ENCODE data around the gene NCAPD3. TPM values are rescaled to one million over a fixed set of nuclear protein-coding genes. Genes with fewer than 3 reads are reported as not detected.
"Not testable (repeated sequence)": the region's sequence is repeated elsewhere in the genome, so short reads cannot be mapped to it uniquely, and the experiment has no call there.

The NCAPD3 gene
- total RNA-seq, 6 experiments from 2014 or later, result 19.6 to 31.1 (median 29.4) TPM

DNA sequence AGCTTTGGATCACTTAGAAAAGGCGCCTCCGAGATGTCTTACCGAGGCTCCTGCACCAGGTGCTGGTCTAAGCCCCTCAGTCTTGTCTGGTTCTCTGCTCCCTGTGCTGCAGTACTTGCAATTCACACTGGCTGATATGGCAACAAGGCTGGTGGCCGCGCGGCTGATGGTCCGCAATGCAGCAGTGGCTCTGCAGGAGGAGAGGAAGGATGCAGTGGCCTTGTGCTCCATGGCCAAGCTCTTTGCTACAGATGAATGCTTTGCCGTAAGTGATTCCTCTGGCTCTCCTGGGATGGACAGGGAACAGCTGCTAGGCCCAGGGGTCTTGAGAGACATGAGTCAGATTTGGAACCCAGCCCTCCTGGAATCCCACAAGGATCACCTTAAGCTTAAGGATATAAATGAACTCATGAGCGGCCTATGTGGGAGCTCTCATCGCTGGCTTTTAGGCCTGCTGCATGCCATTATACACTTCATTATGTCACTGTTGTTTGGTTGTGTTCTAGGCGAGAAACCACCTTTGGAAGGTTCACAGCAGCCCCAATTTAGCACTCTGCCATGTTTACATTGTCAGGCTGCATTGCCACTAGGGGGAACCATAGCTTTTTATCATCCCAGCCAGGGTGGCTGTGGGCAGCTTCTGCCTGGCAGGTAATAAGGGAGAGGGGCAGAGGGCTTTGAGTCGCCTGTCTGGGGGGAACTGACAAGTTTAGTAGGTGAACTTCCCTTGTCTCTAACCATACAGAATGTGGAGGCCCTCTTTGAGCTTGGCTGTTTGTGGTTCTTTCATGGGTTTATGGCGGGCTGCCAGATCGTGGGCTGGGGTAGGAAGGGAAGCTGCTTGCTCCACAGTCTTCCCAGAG lies 38.1 kb upstream of the NCAPD3 start:
- TF ChIP-seq, protein P1, sequence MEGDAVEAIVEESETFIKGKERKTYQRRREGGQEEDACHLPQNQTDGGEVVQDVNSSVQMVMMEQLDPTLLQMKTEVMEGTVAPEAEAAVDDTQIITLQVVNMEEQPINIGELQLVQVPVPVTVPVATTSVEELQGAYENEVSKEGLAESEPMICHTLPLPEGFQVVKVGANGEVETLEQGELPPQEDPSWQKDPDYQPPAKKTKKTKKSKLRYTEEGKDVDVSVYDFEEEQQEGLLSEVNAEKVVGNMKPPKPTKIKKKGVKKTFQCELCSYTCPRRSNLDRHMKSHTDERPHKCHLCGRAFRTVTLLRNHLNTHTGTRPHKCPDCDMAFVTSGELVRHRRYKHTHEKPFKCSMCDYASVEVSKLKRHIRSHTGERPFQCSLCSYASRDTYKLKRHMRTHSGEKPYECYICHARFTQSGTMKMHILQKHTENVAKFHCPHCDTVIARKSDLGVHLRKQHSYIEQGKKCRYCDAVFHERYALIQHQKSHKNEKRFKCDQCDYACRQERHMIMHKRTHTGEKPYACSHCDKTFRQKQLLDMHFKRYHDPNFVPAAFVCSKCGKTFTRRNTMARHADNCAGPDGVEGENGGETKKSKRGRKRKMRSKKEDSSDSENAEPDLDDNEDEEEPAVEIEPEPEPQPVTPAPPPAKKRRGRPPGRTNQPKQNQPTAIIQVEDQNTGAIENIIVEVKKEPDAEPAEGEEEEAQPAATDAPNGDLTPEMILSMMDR (IDR thresholded peaks at IDR 0.05), result peak; percentile 79
- H3K4me1 Mint-ChIP-seq (ENCODE audit: low read depth), result peaks cover 10% of the 10 kb centered on the region
- no peaks in the 10 kb centered on the region for H3K9me3 Mint-ChIP-seq
- H3K4me3 Mint-ChIP-seq, result no peak overlapping the region
- H3K27ac Mint-ChIP-seq, result no peak overlapping the region
- H3K36me3 Mint-ChIP-seq (ENCODE audit: low read depth), result peaks cover 12% of the 10 kb centered on the region
- H3K27me3 Mint-ChIP-seq (ENCODE audit: insufficient read depth), result no peaks in the 10 kb centered on the region
- DNase-seq, result peak; percentile 23

DNA sequence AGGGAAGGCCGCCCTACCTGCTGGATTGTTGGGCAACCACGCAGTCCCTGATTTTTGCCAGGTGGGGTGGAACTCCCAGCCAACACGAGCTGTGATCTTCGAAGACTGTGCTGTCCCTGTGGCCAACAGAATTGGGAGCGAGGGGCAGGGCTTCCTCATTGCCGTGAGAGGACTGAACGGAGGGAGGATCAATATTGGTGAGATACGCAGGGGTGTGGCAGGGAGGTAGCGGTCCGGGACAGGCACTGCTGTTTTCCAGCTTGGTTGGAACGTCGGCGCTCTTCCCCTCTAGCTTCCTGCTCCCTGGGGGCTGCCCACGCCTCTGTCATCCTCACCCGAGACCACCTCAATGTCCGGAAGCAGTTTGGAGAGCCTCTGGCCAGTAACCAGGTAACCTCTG lies 37.2 kb upstream of the NCAPD3 start:
- Mint-ChIP-seq H3K4me3 (no peak overlapping the region), H3K27ac (no peak overlapping the region), H3K4me1 (ENCODE audit: low read depth) (peaks cover 2% of the 10 kb centered on the region), H3K9me3 (no peaks in the 10 kb centered on the region), H3K27me3 (ENCODE audit: insufficient read depth) (no peaks in the 10 kb centered on the region), H3K36me3 (ENCODE audit: low read depth) (peaks cover 12% of the 10 kb centered on the region)
- TF ChIP-seq, protein P1 (IDR thresholded peaks at IDR 0.05), result no peak
- no peak for DNase-seq

DNA sequence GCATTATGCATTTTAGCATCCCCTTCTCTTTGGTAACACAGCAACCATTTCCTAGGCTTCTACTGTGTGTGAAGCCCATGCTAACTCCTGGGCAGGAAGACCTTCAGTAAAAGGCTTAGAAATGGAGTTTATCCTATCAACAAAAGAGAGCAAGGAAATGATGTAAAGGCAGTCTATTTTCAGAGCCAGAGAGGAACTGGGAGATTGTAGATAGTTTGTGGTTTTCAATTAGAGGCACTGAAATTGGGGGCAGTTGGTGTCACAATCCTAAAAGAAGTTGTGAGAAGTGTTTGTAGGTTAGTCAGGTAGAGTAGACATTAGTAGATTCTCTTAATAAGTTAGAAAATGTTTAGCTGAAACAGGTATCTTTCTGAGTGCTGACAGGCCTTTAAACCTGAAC lies 36.7 kb upstream of the NCAPD3 start:
- Mint-ChIP-seq H3K27me3 (ENCODE audit: insufficient read depth) (no peaks in the 10 kb centered on the region), H3K9me3 (no peaks in the 10 kb centered on the region), H3K27ac (no peak overlapping the region), H3K36me3 (ENCODE audit: low read depth) (peaks cover 12% of the 10 kb centered on the region), H3K4me3 (no peak overlapping the region), H3K4me1 (ENCODE audit: low read depth) (no peaks in the 10 kb centered on the region)
- no peak for DNase-seq
- TF ChIP-seq, protein P1 (IDR thresholded peaks at IDR 0.05), result no peak

- TF ChIP-seq, protein P1 (IDR thresholded peaks at IDR 0.05), result no peak
- Mint-ChIP-seq H3K27ac (no peak overlapping the region), H3K27me3 (ENCODE audit: insufficient read depth) (no peaks in the 10 kb centered on the region; the same call in 1 of the 2 replicates), H3K4me3 (no peak overlapping the region), H3K36me3 (ENCODE audit: low read depth) (peaks cover 12% of the 10 kb centered on the region), H3K4me1 (ENCODE audit: low read depth) (peaks cover 11% of the 10 kb centered on the region), H3K9me3 (no peaks in the 10 kb centered on the region)
- DNase-seq, result no peak
Measured at GRCh38 chr11:134258577-134258976, 34.8 kb upstream of the NCAPD3 start.

GRCh38 chr11:134257101-134257500 lies 33.3 kb upstream of the NCAPD3 start:
- DNase-seq, result no peak
- Mint-ChIP-seq H3K9me3 (no peaks in the 10 kb centered on the region), H3K36me3 (ENCODE audit: low read depth) (peaks cover 12% of the 10 kb centered on the region), H3K27me3 (ENCODE audit: insufficient read depth) (no peaks in the 10 kb centered on the region; the same call in 1 of the 2 replicates), H3K27ac (no peak overlapping the region), H3K4me1 (ENCODE audit: low read depth) (peaks cover 17% of the 10 kb centered on the region), H3K4me3 (no peak overlapping the region)
- TF ChIP-seq, protein P1 (IDR thresholded peaks at IDR 0.05), result no peak

DNA sequence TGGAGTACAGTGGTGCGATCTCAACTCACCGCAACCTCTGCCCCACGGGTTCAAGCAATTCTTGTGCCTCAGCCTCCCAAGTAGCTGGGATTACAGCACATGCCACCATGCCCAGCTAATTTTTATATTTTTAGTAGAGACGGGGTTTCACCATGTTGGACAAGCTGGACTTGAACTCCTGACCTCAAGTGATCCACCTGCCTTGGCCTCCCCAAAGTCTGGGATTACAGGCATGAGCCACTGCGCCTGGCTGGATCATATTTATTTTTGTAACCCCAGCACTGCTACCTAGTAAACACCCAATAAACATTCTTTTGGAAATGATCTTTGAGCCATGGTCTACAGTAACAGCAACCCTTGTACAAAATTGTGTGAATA lies 31.4 kb upstream of the NCAPD3 start:
- H3K27me3 Mint-ChIP-seq (ENCODE audit: insufficient read depth); DNase-seq; H3K27ac Mint-ChIP-seq; H3K9me3 Mint-ChIP-seq; H3K4me3 Mint-ChIP-seq: not testable (repeated sequence)
- Mint-ChIP-seq H3K4me1 (ENCODE audit: low read depth) (peaks cover 23% of the 10 kb centered on the region), H3K36me3 (ENCODE audit: low read depth) (peaks cover 12% of the 10 kb centered on the region)
